Activated CD4-positive, CD25-positive, alpha-beta regulatory T cell treated with anti-CD3 and anti-CD28 coated beads, Interleukin-2, amount 50 U/mL, for 16 hours (primary cell): ENCODE data around the gene MAPK10.
"Not testable (repeated sequence)": the region's sequence is repeated elsewhere in the genome, so short reads cannot be mapped to it uniquely, and the experiment has no call there.

Experiments
- DNase-seq: peaks from one replicate; pipeline ENCODE4 v3.0.0-alpha.2; 2020; ENCODE audit warnings: low read depth, low spot score

MAPK10 gene

DNA sequence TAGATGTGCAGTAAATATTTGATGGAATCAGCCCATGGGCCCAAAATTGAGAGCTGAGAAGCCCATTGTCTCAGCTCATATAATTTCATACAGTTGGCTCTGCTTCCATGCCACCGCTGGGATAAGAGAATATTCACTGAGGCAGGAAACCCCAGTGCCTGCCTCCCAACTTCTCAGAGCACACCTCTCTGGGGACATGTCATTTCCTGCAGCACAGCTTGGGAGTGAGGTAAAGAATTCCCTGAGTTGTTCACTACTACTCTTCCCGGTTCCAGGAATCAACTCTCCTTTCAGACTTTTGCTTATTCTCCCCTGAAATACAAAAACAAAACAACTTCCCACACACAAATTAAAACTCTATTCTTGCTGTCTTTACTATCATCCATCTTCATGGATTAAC lies 389.3 kb downstream of the MAPK10 start:
- DNase-seq: no peak

- DNase-seq: no peak
Observed at GRCh38 chr4:85968945-85969819, 390.7 kb downstream of the MAPK10 start.

GRCh38 chr4:85967872-85968271 lies 392.0 kb downstream of the MAPK10 start:
- no peak for DNase-seq

DNA sequence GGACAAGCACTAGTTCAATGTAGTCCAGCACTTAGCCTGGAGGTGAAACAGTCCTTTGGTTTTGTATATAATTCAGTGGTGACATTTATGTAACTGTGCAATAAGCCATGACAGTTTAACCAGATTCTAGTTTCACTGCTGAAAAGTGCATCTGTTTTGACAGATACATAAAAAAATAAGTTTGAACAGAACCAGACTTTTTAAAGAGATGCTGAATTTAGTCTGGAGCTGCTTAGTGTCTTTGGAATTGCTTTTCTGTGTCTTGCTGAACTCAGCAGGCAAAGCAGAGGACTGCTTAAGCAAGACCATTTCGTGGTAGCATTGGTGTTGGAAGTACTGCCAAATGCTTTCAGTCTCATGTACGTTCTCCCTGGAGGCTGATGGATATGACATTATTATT lies 393.5 kb downstream of the MAPK10 start:
- no peak for DNase-seq

- no peak for DNase-seq
Observed at GRCh38 chr4:85965529-85965928, 394.3 kb downstream of the MAPK10 start.

GRCh38 chr4:85965017-85965416 lies 394.8 kb downstream of the MAPK10 start:
- DNase-seq: not testable (repeated sequence)

- no peak for DNase-seq
Observed at GRCh38 chr4:85964298-85964697, 395.6 kb downstream of the MAPK10 start.

DNA sequence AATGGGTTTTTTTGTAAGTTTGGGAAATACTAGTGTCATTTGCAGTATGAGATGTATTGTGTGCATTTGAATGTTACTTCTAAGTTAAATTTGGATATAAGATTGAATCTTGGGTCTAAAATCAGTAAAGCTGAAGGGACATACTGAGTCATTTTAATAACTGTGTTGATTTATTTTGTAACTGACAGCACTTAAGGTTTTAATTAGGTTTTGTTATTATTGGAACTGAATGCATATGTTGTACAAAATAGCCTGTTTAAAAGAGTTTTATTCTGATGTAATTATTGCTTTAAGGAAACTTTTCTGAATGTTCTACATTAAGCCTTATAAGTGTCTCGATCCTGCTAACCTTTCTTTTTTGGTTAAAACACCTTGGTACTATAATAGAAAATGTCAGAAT lies 396.6 kb downstream of the MAPK10 start:
- DNase-seq: no peak

- DNase-seq: no peak
Observed at GRCh38 chr4:85961887-85962286, 398.0 kb downstream of the MAPK10 start.

DNA sequence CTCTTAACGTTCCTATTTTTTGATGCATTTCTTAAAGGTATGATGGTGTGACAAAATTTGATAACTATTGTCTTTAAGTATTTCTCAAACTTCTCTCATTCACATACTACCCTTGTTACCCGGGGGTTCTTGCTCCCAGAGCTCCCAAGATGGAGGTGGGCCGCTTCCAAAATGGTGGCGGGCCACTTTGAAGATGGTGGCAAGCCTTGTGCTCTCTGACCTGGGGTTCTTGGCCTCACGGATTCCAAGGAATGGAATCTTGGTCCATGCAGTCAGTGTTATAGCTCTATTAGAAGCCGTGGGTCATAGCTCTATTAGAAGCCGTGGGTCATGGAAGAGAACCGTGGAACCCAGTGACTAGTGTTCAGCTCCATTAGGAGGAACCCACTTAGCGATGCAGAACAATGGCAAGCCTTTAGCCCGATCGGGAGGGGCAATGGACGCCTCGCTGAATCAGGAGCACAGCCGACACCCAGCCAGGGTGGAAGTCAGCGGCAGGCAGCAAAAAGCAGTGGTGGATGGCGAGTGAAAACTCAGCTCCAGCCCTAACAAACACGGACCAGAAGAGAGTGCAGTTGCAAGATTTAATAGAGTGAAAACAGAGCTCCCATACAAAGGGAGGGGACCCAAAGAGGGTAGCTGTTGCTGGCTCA lies 403.4 kb downstream of the MAPK10 start:
- DNase-seq: no peak

- DNase-seq: no peak
Observed at GRCh38 chr4:85955620-85956292, 404.1 kb downstream of the MAPK10 start.

- DNase-seq: no peak
Observed at GRCh38 chr4:85953651-85954018, 406.2 kb downstream of the MAPK10 start.

DNA sequence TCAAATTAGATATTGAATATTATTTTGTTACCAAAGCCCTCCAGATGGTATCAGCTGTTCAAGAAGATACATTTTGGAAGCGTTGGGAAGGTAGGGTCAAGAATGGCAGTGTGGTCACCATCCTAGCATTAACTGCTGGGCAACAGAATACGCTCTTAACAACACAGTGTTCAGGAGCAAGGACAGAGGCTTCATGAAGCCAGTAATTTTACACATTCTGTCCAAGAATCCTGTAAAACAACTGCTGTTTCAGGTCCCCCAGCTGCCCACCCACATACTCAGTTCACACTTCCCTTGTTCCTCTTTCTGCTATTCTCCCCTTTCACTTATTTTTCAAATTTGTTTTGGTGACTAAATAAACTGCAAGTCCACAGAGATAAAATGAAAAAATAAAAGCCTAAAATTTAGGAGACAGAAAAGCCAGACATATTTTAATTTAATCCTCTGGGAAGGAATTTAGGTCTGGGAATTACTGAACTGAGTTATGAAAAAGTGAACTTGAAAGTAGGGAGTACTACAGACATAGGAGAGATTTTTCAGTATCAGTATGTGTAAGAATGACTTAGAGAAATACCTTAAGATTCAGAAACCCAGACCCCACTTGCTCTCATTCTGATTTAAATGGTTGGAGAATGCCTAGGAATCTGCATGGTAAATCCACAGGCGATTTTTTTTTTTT lies 406.7 kb downstream of the MAPK10 start:
- DNase-seq: no peak

DNA sequence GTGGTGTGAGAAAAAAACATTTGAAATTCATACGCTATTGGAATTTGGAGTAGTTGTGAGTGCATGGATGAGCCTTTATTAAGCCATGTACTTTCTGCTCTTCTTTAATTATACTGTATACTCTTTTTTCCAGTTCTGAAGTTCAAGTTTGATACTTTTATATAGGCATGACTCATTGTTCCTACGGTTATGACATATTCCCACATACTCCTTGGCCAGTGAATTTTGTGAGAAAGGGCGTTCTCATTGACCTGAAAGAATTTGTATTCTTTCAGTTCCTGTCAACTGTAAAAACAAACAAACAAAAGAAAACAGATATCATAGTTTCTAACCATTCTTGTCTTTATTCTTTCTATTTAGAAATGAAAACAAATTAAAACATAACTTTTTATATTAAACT lies 407.3 kb downstream of the MAPK10 start:
- no peak for DNase-seq

DNA sequence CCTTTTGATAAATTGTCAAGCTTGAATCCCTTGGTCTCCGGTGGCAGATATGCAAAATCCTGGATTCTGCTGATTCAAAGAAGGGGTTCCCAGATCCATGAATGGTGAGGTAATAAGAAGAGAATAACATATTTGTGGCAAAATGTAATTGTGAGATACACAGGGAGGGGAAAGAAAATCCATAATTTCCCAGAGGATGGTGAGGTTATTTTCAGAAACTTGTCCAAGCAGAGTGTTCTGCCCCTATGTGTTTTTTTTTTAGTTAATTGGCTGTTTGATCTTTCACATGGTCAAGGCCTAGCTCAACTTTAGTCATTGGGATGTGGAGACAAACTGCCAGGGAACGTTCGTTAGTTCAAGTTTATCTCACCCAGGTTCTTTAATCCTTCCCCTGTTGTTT lies 408.8 kb downstream of the MAPK10 start:
- DNase-seq: no peak

DNA sequence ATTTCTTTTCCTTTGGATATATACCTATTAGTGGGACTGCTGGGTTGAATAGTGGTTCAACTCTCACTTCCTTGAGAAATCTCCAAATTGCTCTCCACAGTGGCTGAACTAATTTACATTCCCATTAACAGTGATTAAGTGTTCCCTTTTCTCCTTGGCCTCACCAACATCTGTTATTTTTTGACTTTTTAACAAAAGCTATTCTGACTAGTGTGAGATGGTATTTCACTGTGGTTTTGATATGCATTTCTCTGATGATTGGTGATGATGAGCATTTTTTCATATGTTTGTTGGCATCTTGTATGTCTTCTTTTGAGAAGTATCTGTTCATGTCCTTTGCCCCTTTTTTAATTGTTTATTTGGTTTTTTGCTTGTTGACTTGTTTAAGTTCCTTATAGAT lies 413.0 kb downstream of the MAPK10 start:
- DNase-seq: no peak

- DNase-seq: no peak
Observed at GRCh38 chr4:85942107-85942506, 417.7 kb downstream of the MAPK10 start.

GRCh38 chr4:85940151-85940550 lies 419.7 kb downstream of the MAPK10 start:
- DNase-seq: no peak
